ENCODE data around the gene SORL1-AS1.
"Not testable (repeated sequence)": the region's sequence is repeated elsewhere in the genome, so short reads cannot be mapped to it uniquely, and the experiment has no call there.

SORL1-AS1 gene

GRCh38 chr11:121427400-121427744 is 25.4 kb downstream of the SORL1-AS1 start:
- DNase-seq (ENCODE audit: low spot score): no peak

- DNase-seq (ENCODE audit: low spot score): no peak
Observed at GRCh38 chr11:121426476-121427399, 26.0 kb downstream of the SORL1-AS1 start.

GRCh38 chr11:121425828-121426227 is 26.9 kb downstream of the SORL1-AS1 start:
- no peak for DNase-seq (ENCODE audit: low spot score)

- no peak for DNase-seq (ENCODE audit: low spot score)
Observed at GRCh38 chr11:121422675-121423074, 30.1 kb downstream of the SORL1-AS1 start.

GRCh38 chr11:121421149-121421901 is 31.4 kb downstream of the SORL1-AS1 start:
- no peak for DNase-seq (ENCODE audit: low spot score)

GRCh38 chr11:121420398-121420797 is 32.4 kb downstream of the SORL1-AS1 start:
- DNase-seq (ENCODE audit: low spot score): no peak

GRCh38 chr11:121419836-121420235 is 32.9 kb downstream of the SORL1-AS1 start:
- no peak for DNase-seq (ENCODE audit: low spot score)

GRCh38 chr11:121418625-121419114 is 34.1 kb downstream of the SORL1-AS1 start:
- DNase-seq (ENCODE audit: low spot score): no peak

- DNase-seq (ENCODE audit: low spot score): no peak
Observed at GRCh38 chr11:121417607-121418006, 35.2 kb downstream of the SORL1-AS1 start.

GRCh38 chr11:121417055-121417551 is 35.7 kb downstream of the SORL1-AS1 start:
- DNase-seq (ENCODE audit: low spot score): no peak

GRCh38 chr11:121415856-121416255 is 36.9 kb downstream of the SORL1-AS1 start:
- DNase-seq (ENCODE audit: low spot score): no peak

GRCh38 chr11:121414141-121414913 is 38.4 kb downstream of the SORL1-AS1 start:
- DNase-seq (ENCODE audit: low spot score): no peak

- DNase-seq (ENCODE audit: low spot score): no peak
Observed at GRCh38 chr11:121412711-121413415, 39.9 kb downstream of the SORL1-AS1 start.

GRCh38 chr11:121412000-121412587 is 40.7 kb downstream of the SORL1-AS1 start:
- DNase-seq (ENCODE audit: low spot score): no peak

GRCh38 chr11:121411330-121411729 is 41.4 kb downstream of the SORL1-AS1 start:
- not testable (repeated sequence) for DNase-seq (ENCODE audit: low spot score)

GRCh38 chr11:121410041-121410440 is 42.7 kb downstream of the SORL1-AS1 start:
- DNase-seq (ENCODE audit: low spot score): not testable (repeated sequence)

- DNase-seq (ENCODE audit: low spot score): no peak
Observed at GRCh38 chr11:121408830-121409229, 43.9 kb downstream of the SORL1-AS1 start.

- no peak for DNase-seq (ENCODE audit: low spot score)
Observed at GRCh38 chr11:121406291-121406690, 46.5 kb downstream of the SORL1-AS1 start.

GRCh38 chr11:121405646-121406045 is 47.1 kb downstream of the SORL1-AS1 start:
- no peak for DNase-seq (ENCODE audit: low spot score)

- no peak for DNase-seq (ENCODE audit: low spot score)
Observed at GRCh38 chr11:121394785-121395184, 58.0 kb downstream of the SORL1-AS1 start.

- no peak for DNase-seq (ENCODE audit: low spot score)
Observed at GRCh38 chr11:121393855-121394254, 58.9 kb downstream of the SORL1-AS1 start.

Measured in kidney capillary endothelial cell (primary cell).